ENCODE data around the gene TRMT2A.

TRMT2A gene

GRCh38 chr22:20154602-20155187, 37.7 kb upstream of the TRMT2A start:
- H3K4me3 ChIP-seq (ENCODE audit: low read length), result no peak overlapping the region
- DNase-seq (ENCODE audit: low read depth), result no peak

GRCh38 chr22:20153945-20154344, 36.9 kb upstream of the TRMT2A start:
- TF ChIP-seq CTCF (IDR thresholded peaks at IDR 0.05; ENCODE audit: insufficient read depth, low read depth, low read length, missing control alignments), result no peak
- DNase-seq (ENCODE audit: low read depth), result no peak
- H3K4me3 ChIP-seq (ENCODE audit: low read length), result no peak overlapping the region

More at GRCh38 chr22:20154602-20155187, 37.7 kb upstream of the TRMT2A start:
- no peak for TF ChIP-seq CTCF (IDR thresholded peaks at IDR 0.05; ENCODE audit: insufficient read depth, low read depth, low read length, missing control alignments)

- no peak for DNase-seq (ENCODE audit: low read depth)
- no peak for TF ChIP-seq CTCF (IDR thresholded peaks at IDR 0.05; ENCODE audit: insufficient read depth, low read depth, low read length, missing control alignments)
- no peak overlapping the region for H3K4me3 ChIP-seq (ENCODE audit: low read length)
Observed at GRCh38 chr22:20152464-20152890, 35.5 kb upstream of the TRMT2A start.

GRCh38 chr22:20151276-20151588, 34.2 kb upstream of the TRMT2A start:
- no peak for TF ChIP-seq CTCF (IDR thresholded peaks at IDR 0.05; ENCODE audit: insufficient read depth, low read depth, low read length, missing control alignments)
- no peak overlapping the region for H3K4me3 ChIP-seq (ENCODE audit: low read length)
- DNase-seq (ENCODE audit: low read depth), result no peak

GRCh38 chr22:20150381-20151275, 33.6 kb upstream of the TRMT2A start, which contains the start of gene CCDC188:
Gene CCDC188, minus strand, starts transcription at chr22:20151055. Its CDS starts 69 bp downstream, at chr22:20150986.
- no peak for TF ChIP-seq CTCF (IDR thresholded peaks at IDR 0.05; ENCODE audit: insufficient read depth, low read depth, low read length, missing control alignments)
- H3K4me3 ChIP-seq (ENCODE audit: low read length), result no peak within 1 kb of the TSS
- DNase-seq (ENCODE audit: low read depth), result no peak

GRCh38 chr22:20149257-20150250, 32.5 kb upstream of the TRMT2A start:
- no peak for DNase-seq (ENCODE audit: low read depth)
- no peak overlapping the region for H3K4me3 ChIP-seq (ENCODE audit: low read length)
- no peak for TF ChIP-seq CTCF (IDR thresholded peaks at IDR 0.05; ENCODE audit: insufficient read depth, low read depth, low read length, missing control alignments)
